T-cell (primary cell): ENCODE data around the gene DHPS. TPM values are rescaled to one million over a fixed set of nuclear protein-coding genes. Genes with fewer than 3 reads are reported as not detected.

Source experiments
- ATAC-seq, 4 experiments: fragments of 200-7000 bp in 3 of 4; fragments of 150-1000 bp in 1 of 4; cut with Tn5 transposase; replicated peaks in 1 of 4; 1 replicate in 3 of 4; 2 replicates in 1 of 4; pipeline ENCODE4 v1.10.0; 2021; ENCODE audit warnings: moderate library complexity in 3 of 4, mild to moderate bottlenecking in 2 of 4, moderate number of reproducible peaks in 1 of 4
- CTCF ChIA-PET, 2 donors: fragments of 300-600 bp; sonication (Branson Sonifier 250); formaldehyde crosslinking; loops; one replicate each; lab custom pipeline; 2022; ENCODE audit warnings: antibody characterized with exemption in 2 of 2; lab: Charles Lee
- POLR2A ChIA-PET, 2 donors: fragments of 300-600 bp; sonication (Branson Sonifier 250); formaldehyde crosslinking; loops; one replicate each; lab custom pipeline; 2022; ENCODE audit warnings: antibody characterized with exemption in 2 of 2; lab: Charles Lee
- DNase-seq, 35 experiments: peaks; one replicate each; pipeline versions ENCODE4 v3.0.0 to v3.0.0-alpha.2; 2013 to 2023
- H3K27ac ChIP-seq: one replicate; pipeline ENCODE4 v1.5.1; 2013; ENCODE audit warnings: low read length
- H3K27me3 ChIP-seq, 2 experiments: replicated peaks in 1 of 2; 1 replicate in 1 of 2; 2 replicates in 1 of 2; pipeline versions ENCODE4 v1.6.1 to v1.7.0; 2013; ENCODE audit warnings: low read length in 1 of 2, mixed read lengths in 1 of 2; ENCODE audit not compliant: control insufficient read depth in 2 of 2, insufficient read depth in 2 of 2; ENCODE audit errors: extremely low read depth in 1 of 2
- H3K36me3 ChIP-seq, 2 donors: 1 replicate in 1 of 2; 2 replicates in 1 of 2; pipeline versions ENCODE4 v1.6.1 to v1.7.0; 2013; ENCODE audit warnings: low read length in 1 of 2; ENCODE audit not compliant: control insufficient read depth in 2 of 2, insufficient read depth in 1 of 2; ENCODE audit errors: extremely low read depth in 1 of 2
- H3K4me1 ChIP-seq, 2 experiments: 1 replicate in 1 of 2; 2 replicates in 1 of 2; pipeline versions ENCODE4 v1.6.1 to v1.7.0; 2013; ENCODE audit warnings: low read length in 2 of 2, mixed read lengths in 1 of 2; ENCODE audit not compliant: insufficient read depth in 2 of 2, control insufficient read depth in 1 of 2; ENCODE audit errors: extremely low read depth in 1 of 2
- H3K4me3 ChIP-seq, 2 donors: 1 replicate in 1 of 2; 2 replicates in 1 of 2; pipeline versions ENCODE4 v1.5.1 to v1.7.0; 2013; ENCODE audit warnings: mild to moderate bottlenecking in 2 of 2, low read length in 1 of 2, moderate library complexity in 1 of 2; ENCODE audit not compliant: control insufficient read depth in 1 of 2; ENCODE audit errors: extremely low read depth in 1 of 2
- H3K9me3 ChIP-seq: 2 replicates; pipeline ENCODE4 v1.7.0; 2013
- H3K27ac Mint-ChIP-seq, 2 donors: one replicate each; pipeline ENCODE4 v1.8.0; 2020 to 2021; ENCODE audit warnings: mild to moderate bottlenecking in 2 of 2, mixed read lengths in 2 of 2
- H3K27me3 Mint-ChIP-seq, 2 donors: one replicate each; pipeline ENCODE4 v1.8.0; 2021 to 2022; ENCODE audit warnings: mixed read lengths in 2 of 2
- H3K36me3 Mint-ChIP-seq: one replicate; pipeline ENCODE4 v1.8.0; 2021; ENCODE audit warnings: mixed read lengths
- H3K4me1 Mint-ChIP-seq, 3 donors: one replicate each; pipeline ENCODE4 v1.8.0; 2020 to 2022; ENCODE audit warnings: mixed read lengths in 3 of 3, mild to moderate bottlenecking in 1 of 3
- H3K4me3 Mint-ChIP-seq, 3 donors: one replicate each; pipeline ENCODE4 v1.8.0; 2020 to 2022; ENCODE audit warnings: mild to moderate bottlenecking in 3 of 3, mixed read lengths in 3 of 3, moderate library complexity in 3 of 3
- H3K9me3 Mint-ChIP-seq, 3 donors: one replicate each; pipeline ENCODE4 v1.8.0; 2020 to 2022; ENCODE audit warnings: mixed read lengths in 3 of 3
- WGBS: methylation state at CpG from one replicate; pipeline ENCODE4 v1.1.5; 2013; ENCODE audit warnings: missing lambda C conversion rate; ENCODE audit not compliant: insufficient coverage; 5-methylcytosine and 5-hydroxymethylcytosine counted together
- total RNA-seq, 35 experiments: library from RNA in 6 of 35; stranded (reverse) in 6 of 35; fragments of 120-200 nt in 1 of 35; gene quantifications; one replicate each; pipeline versions ENCODE4 v1.2.1 to v1.2.4 and lab custom pipeline; 2013 to 2026

Gene DHPS
- total RNA-seq, 5 donors from 2014 or later (not counting 1 experiment from before 2014, with no cell fraction given): 141 to 195 (median 177) TPM

- peaks cover 56 to 64% (median 58%) of the 10 kb centered on the region in 3 donors for H3K4me1 Mint-ChIP-seq
- H3K4me1 ChIP-seq: peaks cover 23 to 62% of the 10 kb centered on the region in 2 experiments
- H3K9me3 ChIP-seq: no peaks in the 10 kb centered on the region
- no peaks in the 10 kb centered on the region for H3K27me3 ChIP-seq
- no peaks in the 10 kb centered on the region for H3K36me3 Mint-ChIP-seq
- peak overlapping the region; percentile 91 to 99 for H3K4me3 ChIP-seq
- peaks cover 3 to 30% of the 10 kb centered on the region in 2 donors for H3K36me3 ChIP-seq
- H3K27ac Mint-ChIP-seq: peak overlapping the region; percentile 100
- CTCF ChIA-PET: interaction anchor here in 1 of 2 donors (0.6 to 1.5 kb wide), 5 partner anchors 10 to 1072 kb away, joined by 3 to 7 read pairs (median 4); no protein-coding TSS in a partner anchor
- under 1% methylated on average over 24 of the region's 24 CpGs for WGBS
- ATAC-seq (peak; percentile 3 to 55 (median 12)), DNase-seq (peak in 34 of 35 experiments; percentile 30 to 83 (median 74))
- H3K9me3 Mint-ChIP-seq: no peaks in the 10 kb centered on the region
- H3K27me3 Mint-ChIP-seq: no peaks in the 10 kb centered on the region
- peak overlapping the region; percentile 97 for H3K27ac ChIP-seq
- peak overlapping the region; percentile 91 to 97 (median 93) for H3K4me3 Mint-ChIP-seq
- POLR2A ChIA-PET: no interaction called here
These were observed 12.8 kb downstream of the DHPS start for GRCh38 chr19:12668932-12669269.

- no peaks in the 10 kb centered on the region for H3K27me3 ChIP-seq
- WGBS: 88% methylated on average over 3 of the region's 8 CpGs
- H3K9me3 ChIP-seq: no peaks in the 10 kb centered on the region
- Mint-ChIP-seq H3K36me3 (peaks cover 3% of the 10 kb centered on the region), H3K27ac (peak overlapping the region; percentile 100), H3K4me3 (peak overlapping the region; percentile 91 to 97 (median 93)), H3K9me3 (no peaks in the 10 kb centered on the region), H3K4me1 (peaks cover 56 to 68% (median 58%) of the 10 kb centered on the region in 3 donors), H3K27me3 (no peaks in the 10 kb centered on the region)
- peak overlapping the region; percentile 97 for H3K27ac ChIP-seq
- DNase-seq (no peak), ATAC-seq (no peak)
- CTCF ChIA-PET: interaction anchor here in 1 of 2 donors (1.3 to 1.5 kb wide), 2 partner anchors 28 to 89 kb away, joined by 3 to 7 read pairs; no protein-coding TSS in a partner anchor
- peaks cover 23 to 66% of the 10 kb centered on the region in 2 experiments for H3K4me1 ChIP-seq
- POLR2A ChIA-PET: no interaction called here
- H3K4me3 ChIP-seq: peak overlapping the region; percentile 91 to 99
- H3K36me3 ChIP-seq: peaks cover 3 to 31% of the 10 kb centered on the region in 2 donors
These were observed 13.3 kb downstream of the DHPS start for GRCh38 chr19:12668346-12668745.

GRCh38 chr19:12667731-12668302 is 13.9 kb downstream of the DHPS start:
- no peaks in the 10 kb centered on the region for H3K27me3 Mint-ChIP-seq

GRCh38 chr19:12666265-12667048 is 15.2 kb downstream of the DHPS start, which contains the start of the genes MAN2B1 and WDR83:
Gene MAN2B1 (minus strand): TSS chr19:12666742. CDS start chr19:12666701, 41 bp downstream.
Gene WDR83 (plus strand): TSS chr19:12666807. CDS start chr19:12669791, 2,984 bp downstream.
- H3K4me1 ChIP-seq: peaks cover 23 to 62% of the 10 kb centered on the region in 2 experiments
- peak within 1 kb of the TSS; percentile 91 to 97 (median 93) for H3K4me3 Mint-ChIP-seq
- H3K4me3 ChIP-seq: peak within 1 kb of the TSS; percentile 84 to 89
- ChIA-PET POLR2A (interaction anchor here in 1 of 2 donors (0.6 kb wide), 1 partner anchor 1291 kb away, joined by 3 read pairs; no protein-coding TSS in a partner anchor), CTCF (interaction anchor here in 1 of 2 donors (1.0 to 1.7 kb wide), 3 partner anchors 26 to 102 kb away, joined by 3 to 6 read pairs (median 4); no protein-coding TSS in a partner anchor)
- DNase-seq (peak; percentile 52 to 90 (median 70)), ATAC-seq (peak; percentile 80 to 82 (median 80))
- no peaks in the 10 kb centered on the region for H3K9me3 ChIP-seq
- H3K9me3 Mint-ChIP-seq: no peaks in the 10 kb centered on the region
- H3K36me3 Mint-ChIP-seq: peaks cover 3% of the 10 kb centered on the region
- peak within 1 kb of the TSS; percentile 69 to 100 for H3K27ac Mint-ChIP-seq
- H3K27me3 ChIP-seq: no peaks in the 10 kb centered on the region
- H3K27ac ChIP-seq: peak within 1 kb of the TSS; percentile 82
- H3K36me3 ChIP-seq: peaks cover 0 to 40% of the 10 kb centered on the region in 2 donors
- under 1% methylated on average over 46 of the region's 46 CpGs for WGBS
- H3K27me3 Mint-ChIP-seq: no peaks in the 10 kb centered on the region
- peaks cover 50 to 66% (median 51%) of the 10 kb centered on the region in 3 donors for H3K4me1 Mint-ChIP-seq

More at GRCh38 chr19:12667731-12668302, 13.9 kb downstream of the DHPS start:
- no peaks in the 10 kb centered on the region for H3K9me3 Mint-ChIP-seq
- WGBS: 100% methylated on average over 2 of the region's 4 CpGs
- peak overlapping the region; percentile 100 for H3K27ac Mint-ChIP-seq
- H3K4me1 ChIP-seq: peaks cover 23 to 66% of the 10 kb centered on the region in 2 experiments
- CTCF ChIA-PET: interaction anchor here in 1 of 2 donors (0.5 kb wide), 1 partner anchor 103 kb away, joined by 3 read pairs; no protein-coding TSS in a partner anchor
- H3K9me3 ChIP-seq: no peaks in the 10 kb centered on the region
- peaks cover 0 to 32% of the 10 kb centered on the region in 2 donors for H3K36me3 ChIP-seq
- ATAC-seq: no peak
- peaks cover 3% of the 10 kb centered on the region for H3K36me3 Mint-ChIP-seq
- POLR2A ChIA-PET: no interaction called here
- H3K4me3 ChIP-seq: peak overlapping the region in 1 of 2 donors; percentile 99
- H3K4me3 Mint-ChIP-seq: peak overlapping the region; percentile 91 to 97 (median 93)
- no peak for DNase-seq
- H3K4me1 Mint-ChIP-seq: peaks cover 56 to 70% (median 58%) of the 10 kb centered on the region in 3 donors
- no peak overlapping the region for H3K27ac ChIP-seq
- no peaks in the 10 kb centered on the region for H3K27me3 ChIP-seq

GRCh38 chr19:12665671-12666264 is 15.9 kb downstream of the DHPS start:
- Histone ChIP-seq H3K27me3 (no peaks in the 10 kb centered on the region), H3K4me1 (peaks cover 23 to 61% of the 10 kb centered on the region in 2 experiments), H3K27ac (peak overlapping the region; percentile 82), H3K4me3 (peak overlapping the region; percentile 84 to 89), H3K36me3 (peaks cover 0 to 47% of the 10 kb centered on the region in 2 donors), H3K9me3 (no peaks in the 10 kb centered on the region)
- H3K27ac Mint-ChIP-seq: peak overlapping the region; percentile 69 to 87
- ATAC-seq (peak in 1 of 4 experiments; percentile 3), DNase-seq (peak in 1 of 35 experiments; percentile 26)
- H3K4me1 Mint-ChIP-seq: peaks cover 50 to 66% (median 51%) of the 10 kb centered on the region in 3 donors
- no peaks in the 10 kb centered on the region for H3K27me3 Mint-ChIP-seq
- ChIA-PET CTCF (interaction anchor here in 1 of 2 donors (0.5 to 1.7 kb wide), 5 partner anchors 26 to 132 kb away, joined by 3 to 6 read pairs (median 5); no protein-coding TSS in a partner anchor), POLR2A (no interaction called here)
- no peaks in the 10 kb centered on the region for H3K9me3 Mint-ChIP-seq
- no CpG with 5 or more reads among the region's 12 CpGs for WGBS
- H3K4me3 Mint-ChIP-seq: peak overlapping the region; percentile 91 to 97 (median 93)
- H3K36me3 Mint-ChIP-seq: peaks cover 10% of the 10 kb centered on the region
